Right atrium auricular region (tissue), 2 donors: ENCODE measurements around the gene CUBN. TPM values are rescaled to one million over a fixed set of nuclear protein-coding genes. Genes with fewer than 3 reads are reported as not detected.

Source experiments
- DNase-seq: peaks from one replicate; pipeline ENCODE4 v3.0.0-alpha.2; 2019; ENCODE audit warnings: low spot score
- H3K27ac ChIP-seq, 2 donors: fragments of 200-600 bp; sonication (generic); 1 replicate in 1 of 2; 2 replicates in 1 of 2; pipeline ENCODE4 v1.5.1; 2016 to 2019
- H3K27me3 ChIP-seq, 2 donors: fragments of 200-600 bp; sonication (generic); one replicate each; pipeline versions ENCODE4 v1.5.1 to v1.6.0; 2017 to 2019
- H3K36me3 ChIP-seq: fragments of 200-600 bp; sonication (generic); one replicate; pipeline ENCODE4 v1.5.1; 2016
- H3K4me1 ChIP-seq, 2 donors: fragments of 200-600 bp; sonication (generic); one replicate each; pipeline versions ENCODE4 v1.5.1 to v1.6.0; 2017 to 2019
- H3K4me3 ChIP-seq, 2 donors: fragments of 200-600 bp; sonication (generic); 1 replicate in 1 of 2; 2 replicates in 1 of 2; pipeline ENCODE4 v1.5.1; 2017 to 2019; ENCODE audit warnings: mild to moderate bottlenecking in 1 of 2, moderate library complexity in 1 of 2
- H3K9me3 ChIP-seq, 2 donors: fragments of 200-600 bp; sonication (generic); one replicate each; pipeline ENCODE4 v1.5.1; 2019
- total RNA-seq, 2 donors: library from RNA; depleted of rRNA; stranded (reverse); fragments of >200 nt; gene quantifications; one replicate each; pipeline ENCODE4 v1.1.0, GENCODE V29; 2016
- TF ChIP-seq, protein P1 (sequence below), 2 donors: fragments of 200-600 bp; sonication (generic); IDR thresholded peaks; one replicate each; pipeline ENCODE4 v1.5.1; 2019; ENCODE audit warnings: antibody characterized with exemption in 2 of 2

Gene CUBN
- total RNA-seq, 2 donors from 2014 or later: 0.15 to 0.94 TPM

- H3K27ac ChIP-seq: no peak overlapping the region
- no peaks in the 10 kb centered on the region for H3K4me1 ChIP-seq
- TF ChIP-seq, protein P1, sequence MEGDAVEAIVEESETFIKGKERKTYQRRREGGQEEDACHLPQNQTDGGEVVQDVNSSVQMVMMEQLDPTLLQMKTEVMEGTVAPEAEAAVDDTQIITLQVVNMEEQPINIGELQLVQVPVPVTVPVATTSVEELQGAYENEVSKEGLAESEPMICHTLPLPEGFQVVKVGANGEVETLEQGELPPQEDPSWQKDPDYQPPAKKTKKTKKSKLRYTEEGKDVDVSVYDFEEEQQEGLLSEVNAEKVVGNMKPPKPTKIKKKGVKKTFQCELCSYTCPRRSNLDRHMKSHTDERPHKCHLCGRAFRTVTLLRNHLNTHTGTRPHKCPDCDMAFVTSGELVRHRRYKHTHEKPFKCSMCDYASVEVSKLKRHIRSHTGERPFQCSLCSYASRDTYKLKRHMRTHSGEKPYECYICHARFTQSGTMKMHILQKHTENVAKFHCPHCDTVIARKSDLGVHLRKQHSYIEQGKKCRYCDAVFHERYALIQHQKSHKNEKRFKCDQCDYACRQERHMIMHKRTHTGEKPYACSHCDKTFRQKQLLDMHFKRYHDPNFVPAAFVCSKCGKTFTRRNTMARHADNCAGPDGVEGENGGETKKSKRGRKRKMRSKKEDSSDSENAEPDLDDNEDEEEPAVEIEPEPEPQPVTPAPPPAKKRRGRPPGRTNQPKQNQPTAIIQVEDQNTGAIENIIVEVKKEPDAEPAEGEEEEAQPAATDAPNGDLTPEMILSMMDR (IDR thresholded peaks at IDR 0.05): no peak
- H3K27me3 ChIP-seq: no peaks in the 10 kb centered on the region
- no peak overlapping the region for H3K4me3 ChIP-seq
- no peaks in the 10 kb centered on the region for H3K36me3 ChIP-seq
- no peaks in the 10 kb centered on the region for H3K9me3 ChIP-seq
- no peak for DNase-seq
Measured at GRCh38 chr10:16931930-16932329, 197.7 kb downstream of the CUBN start.

DNA sequence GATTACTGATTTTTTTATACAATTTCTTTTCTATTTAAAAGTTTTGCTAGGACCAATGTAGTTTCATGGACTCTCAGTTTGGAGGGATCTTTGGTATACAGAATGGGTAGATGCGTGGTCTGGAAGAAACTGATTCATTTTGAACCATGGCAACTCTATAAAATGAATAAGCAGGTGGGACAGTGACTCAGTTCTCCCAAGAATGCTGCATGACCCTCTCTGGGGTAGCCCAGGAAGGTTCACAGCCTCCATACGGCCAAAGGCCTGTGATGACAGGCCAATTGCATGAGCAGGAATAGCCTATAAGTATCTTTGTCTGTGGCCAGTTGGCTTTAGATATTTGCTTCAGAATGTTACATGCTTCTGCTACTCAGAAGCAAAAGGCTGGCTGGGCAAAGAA is 199.1 kb downstream of the CUBN start:
- Histone ChIP-seq H3K9me3 (no peaks in the 10 kb centered on the region), H3K27me3 (no peaks in the 10 kb centered on the region), H3K27ac (no peak overlapping the region), H3K4me1 (no peaks in the 10 kb centered on the region), H3K36me3 (no peaks in the 10 kb centered on the region), H3K4me3 (no peak overlapping the region)
- TF ChIP-seq, protein P1 (IDR thresholded peaks at IDR 0.05): no peak
- DNase-seq: no peak

- no peaks in the 10 kb centered on the region for H3K36me3 ChIP-seq
- TF ChIP-seq, protein P1 (IDR thresholded peaks at IDR 0.05): no peak
- H3K9me3 ChIP-seq: no peaks in the 10 kb centered on the region
- no peaks in the 10 kb centered on the region for H3K4me1 ChIP-seq
- no peak overlapping the region for H3K4me3 ChIP-seq
- H3K27ac ChIP-seq: no peak overlapping the region
- no peaks in the 10 kb centered on the region for H3K27me3 ChIP-seq
- no peak for DNase-seq
Measured at GRCh38 chr10:16929069-16929468, 200.5 kb downstream of the CUBN start.

DNA sequence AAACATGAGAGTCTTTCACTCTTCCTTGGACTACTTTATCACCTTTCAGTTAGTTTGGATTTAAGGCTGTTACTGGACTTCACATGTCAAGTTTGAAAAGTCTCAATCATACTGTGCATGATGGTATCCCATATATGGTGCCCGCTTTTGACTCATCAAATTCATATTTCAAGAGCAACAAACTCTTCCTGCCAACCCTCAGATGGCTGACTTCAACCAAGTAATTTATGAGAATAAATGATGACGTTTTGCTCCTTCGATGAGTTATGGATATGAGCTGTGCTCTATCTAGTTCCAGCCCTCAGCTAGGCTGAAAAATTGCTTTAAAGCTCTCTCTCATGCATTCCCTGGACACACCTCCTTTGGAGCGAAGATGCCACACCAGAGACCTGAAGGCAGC is 202.1 kb downstream of the CUBN start:
- Histone ChIP-seq H3K27ac (no peak overlapping the region), H3K4me3 (no peak overlapping the region), H3K27me3 (no peaks in the 10 kb centered on the region), H3K4me1 (no peaks in the 10 kb centered on the region), H3K36me3 (no peaks in the 10 kb centered on the region), H3K9me3 (no peaks in the 10 kb centered on the region)
- DNase-seq: no peak
- TF ChIP-seq, protein P1 (IDR thresholded peaks at IDR 0.05): no peak

DNA sequence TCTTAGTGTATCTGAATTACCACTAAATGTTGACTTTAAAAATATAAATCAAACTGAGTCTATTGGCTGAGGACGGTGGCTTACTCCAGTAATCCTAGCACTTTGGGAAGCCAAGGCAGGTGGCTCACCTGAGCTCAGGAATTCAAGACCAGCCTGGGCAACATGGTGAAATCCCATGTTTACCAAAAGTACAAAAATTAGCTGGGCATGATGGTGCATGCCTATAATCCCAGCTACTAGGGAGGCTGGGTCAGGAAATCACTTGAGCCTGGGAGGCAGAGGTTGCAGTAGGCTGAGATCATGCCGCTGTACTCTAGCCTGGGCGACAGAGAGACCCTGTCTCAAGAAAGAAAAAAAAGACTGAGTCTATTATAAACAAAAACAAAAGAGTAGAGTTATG is 205.9 kb downstream of the CUBN start:
- Histone ChIP-seq H3K27me3 (no peaks in the 10 kb centered on the region), H3K4me3 (no peak overlapping the region), H3K4me1 (no peaks in the 10 kb centered on the region), H3K9me3 (no peaks in the 10 kb centered on the region), H3K36me3 (no peaks in the 10 kb centered on the region), H3K27ac (no peak overlapping the region)
- TF ChIP-seq, protein P1 (IDR thresholded peaks at IDR 0.05): no peak
- no peak for DNase-seq

- DNase-seq: no peak
- TF ChIP-seq, protein P1 (IDR thresholded peaks at IDR 0.05): no peak
- Histone ChIP-seq H3K4me1 (no peaks in the 10 kb centered on the region), H3K4me3 (no peak overlapping the region), H3K36me3 (no peaks in the 10 kb centered on the region), H3K27ac (no peak overlapping the region), H3K27me3 (no peaks in the 10 kb centered on the region), H3K9me3 (no peaks in the 10 kb centered on the region)
Measured at GRCh38 chr10:16923309-16923708, 206.3 kb downstream of the CUBN start.
